ENCODE measurements around the gene PBX4. TPM values are rescaled to one million over a fixed set of nuclear protein-coding genes. Genes with fewer than 3 reads are reported as not detected.
"Not testable (repeated sequence)": the region's sequence is repeated elsewhere in the genome, so short reads cannot be mapped to it uniquely, and the experiment has no call there.

The PBX4 gene, protein sequence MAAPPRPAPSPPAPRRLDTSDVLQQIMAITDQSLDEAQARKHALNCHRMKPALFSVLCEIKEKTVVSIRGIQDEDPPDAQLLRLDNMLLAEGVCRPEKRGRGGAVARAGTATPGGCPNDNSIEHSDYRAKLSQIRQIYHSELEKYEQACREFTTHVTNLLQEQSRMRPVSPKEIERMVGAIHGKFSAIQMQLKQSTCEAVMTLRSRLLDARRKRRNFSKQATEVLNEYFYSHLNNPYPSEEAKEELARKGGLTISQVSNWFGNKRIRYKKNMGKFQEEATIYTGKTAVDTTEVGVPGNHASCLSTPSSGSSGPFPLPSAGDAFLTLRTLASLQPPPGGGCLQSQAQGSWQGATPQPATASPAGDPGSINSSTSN
- polyA plus RNA-seq = under 1 TPM in 2 of 3 donors, not detected in 1; 0.57 to 0.82 TPM

DNA sequence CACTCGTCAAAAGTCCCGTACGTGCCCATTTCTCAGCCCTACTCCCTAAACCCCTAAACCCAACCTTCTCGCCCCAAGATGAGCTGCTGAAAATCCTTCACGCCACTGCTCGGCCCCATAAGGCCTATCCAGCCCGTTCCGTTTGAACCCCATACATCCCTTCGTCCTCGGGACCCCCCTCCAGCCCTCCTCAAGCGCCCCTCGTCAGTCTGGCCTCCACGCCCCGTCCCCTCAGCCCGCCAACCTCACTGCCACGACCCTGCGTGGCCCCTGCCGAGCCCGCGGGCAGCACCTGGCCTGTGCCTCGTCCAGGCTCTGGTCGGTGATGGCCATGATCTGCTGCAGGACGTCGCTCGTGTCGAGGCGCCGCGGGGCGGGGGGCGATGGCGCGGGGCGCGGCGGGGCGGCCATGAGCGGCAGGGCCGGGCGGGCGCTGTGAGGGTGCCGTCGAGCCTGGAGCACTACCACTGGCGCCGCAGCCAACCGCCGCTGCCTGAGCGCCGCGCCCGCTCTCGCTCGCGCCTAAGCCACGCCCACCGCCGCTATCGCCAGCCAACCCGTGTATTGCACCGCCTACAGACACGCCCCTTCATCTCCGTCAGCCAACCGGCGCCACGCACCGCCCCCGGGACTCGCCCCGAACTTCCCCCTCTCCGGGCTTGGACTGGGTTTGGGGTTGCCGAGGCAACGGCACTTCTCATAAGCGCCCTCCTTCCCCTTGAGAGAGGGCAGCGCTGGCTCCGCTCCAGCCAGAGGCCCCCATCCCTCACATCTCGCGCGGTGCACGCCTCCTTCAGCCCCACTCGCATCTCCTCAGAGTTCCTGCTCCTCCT lies at the start of gene PBX4:
PBX4 (minus strand) TSS at position 469 of the 833 bp plus-strand sequence; CDS start at position 411, 58 bp downstream.
- no peaks in the 10 kb centered on the region for H3K9me3 Mint-ChIP-seq
- H3K27ac Mint-ChIP-seq = peak within 1 kb of the TSS; percentile 79 to 92 (median 87)
- peaks cover 2 to 19% (median 16%) of the 10 kb centered on the region in 3 donors for H3K27me3 Mint-ChIP-seq (ENCODE audit: low read depth in 3 of 3)
- peak; percentile 98 to 99 (median 98) for DNase-seq
- peak within 1 kb of the TSS; percentile 76 to 88 (median 81) for H3K4me3 Mint-ChIP-seq
- H3K36me3 Mint-ChIP-seq = peaks cover 0 to 4% (median 3%) of the 10 kb centered on the region in 3 donors
- H3K4me1 Mint-ChIP-seq = peaks cover 26 to 35% of the 10 kb centered on the region in 2 donors

DNA sequence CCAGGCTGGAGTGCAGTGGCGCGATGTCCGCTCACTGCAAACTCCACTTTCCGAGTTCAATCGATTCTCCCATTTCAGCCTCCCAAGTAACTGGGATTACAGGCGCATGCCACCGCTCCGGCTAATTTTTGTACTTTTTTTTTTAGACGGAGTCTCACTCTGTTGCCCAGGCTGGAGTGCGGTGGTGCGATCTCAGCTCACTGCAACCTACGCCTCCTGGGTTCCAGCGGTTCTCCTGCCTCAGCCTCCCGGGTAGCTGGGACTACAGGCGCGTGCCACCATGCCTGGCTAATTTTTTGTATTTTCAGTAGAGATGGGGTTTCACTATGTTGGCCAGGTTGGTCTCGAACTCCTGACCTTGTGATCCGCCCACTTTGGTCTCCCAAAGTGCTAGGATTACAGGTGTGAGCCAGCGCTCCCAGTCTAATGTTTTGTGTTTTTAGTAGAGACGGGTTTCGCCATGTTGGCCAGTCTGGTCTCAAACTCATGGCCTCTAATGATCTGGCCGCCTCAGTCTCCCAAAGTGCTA lies 47.0 kb upstream of the PBX4 start:
- not testable (repeated sequence) for H3K9me3 Mint-ChIP-seq, H3K36me3 Mint-ChIP-seq, DNase-seq
- Mint-ChIP-seq H3K4me1 (peaks cover 52 to 54% of the 10 kb centered on the region in 2 donors), H3K27me3 (ENCODE audit: low read depth in 3 of 3) (peaks cover 19 to 30% (median 20%) of the 10 kb centered on the region in 3 donors), H3K4me3 (peak overlapping the region; percentile 14 to 33 (median 27)), H3K27ac (peak overlapping the region in 3 of 6 donors; percentile 24 to 64 (median 53))

DNA sequence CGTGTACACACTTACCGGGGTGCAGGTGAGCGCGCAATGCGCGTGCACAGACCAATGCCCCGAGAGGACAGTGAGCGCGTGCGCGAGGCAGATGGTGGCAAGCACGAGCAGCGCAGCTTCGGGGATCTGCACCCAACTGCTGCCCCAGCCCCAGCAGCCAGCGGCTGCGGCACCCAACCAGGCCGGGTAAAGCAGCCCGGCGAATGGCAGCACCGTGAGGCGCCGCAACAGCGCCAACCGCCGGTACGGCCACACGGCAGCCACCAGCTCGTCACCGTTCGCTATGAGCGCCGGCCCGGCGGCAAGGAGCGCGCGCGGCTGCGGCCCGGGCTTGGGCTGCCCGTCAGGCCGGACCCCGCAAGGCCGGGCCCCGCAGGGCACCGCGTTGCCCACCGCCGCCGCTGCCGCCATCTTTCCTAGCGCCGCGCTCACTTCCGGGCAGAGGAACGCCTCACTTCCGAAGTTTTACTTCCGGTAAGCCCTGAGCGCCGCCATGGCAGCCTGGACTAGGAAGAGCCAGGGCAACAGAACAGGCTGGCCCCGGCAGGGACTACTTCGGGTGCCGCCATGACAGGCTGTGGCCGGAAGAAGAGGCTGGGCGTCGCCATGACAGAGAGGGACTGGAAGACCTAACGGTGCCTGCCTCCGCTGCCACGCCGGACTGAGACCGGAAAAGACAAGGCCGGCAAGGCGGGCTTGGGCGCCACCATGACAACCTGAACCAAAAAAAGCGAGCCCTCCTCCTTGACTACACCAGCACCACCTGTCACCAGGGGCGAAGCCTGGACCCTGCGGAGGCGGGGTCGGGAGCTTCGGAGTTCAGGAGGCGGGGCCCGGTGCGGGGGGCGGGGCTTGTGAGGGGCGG lies 45.0 kb upstream of the PBX4 start, which contains the start of gene ATP13A1:
ATP13A1 (minus strand) TSS at position 421 of the 865 bp plus-strand sequence; CDS start at position 411, 10 bp downstream.
- Mint-ChIP-seq H3K27ac (peak within 1 kb of the TSS; percentile 90 to 99 (median 96)), H3K4me3 (peak within 1 kb of the TSS; percentile 90 to 97 (median 93)), H3K36me3 (peaks cover 0 to 1% (median under 1%) of the 10 kb centered on the region in 3 donors), H3K4me1 (peaks cover 41 to 42% of the 10 kb centered on the region in 2 donors), H3K27me3 (ENCODE audit: low read depth in 3 of 3) (peaks cover 14 to 21% (median 16%) of the 10 kb centered on the region in 3 donors), H3K9me3 (peaks cover 0 to 3% (median 0%) of the 10 kb centered on the region in 6 donors)
- peak; percentile 97 to 98 (median 97) for DNase-seq

DNA sequence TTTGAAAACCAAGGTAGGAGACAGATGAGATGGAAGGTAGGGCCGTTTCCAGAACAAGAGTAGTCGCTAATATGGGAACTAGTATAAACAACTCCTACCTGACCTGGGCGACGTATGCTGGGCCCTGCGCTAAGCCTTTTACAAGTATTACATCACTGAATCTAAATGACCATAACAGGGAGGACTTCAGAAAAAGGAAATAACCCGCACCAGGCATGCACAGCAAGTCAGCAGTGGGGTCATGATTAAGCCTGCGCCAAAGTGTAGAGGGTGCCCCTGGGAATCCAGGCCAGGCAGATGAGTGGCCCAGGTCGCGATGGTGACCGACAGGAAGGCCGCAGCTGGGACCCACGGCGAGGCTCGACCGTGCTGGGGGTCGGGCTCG lies 44.4 kb upstream of the PBX4 start:
- peak overlapping the region; percentile 88 to 94 (median 90) for H3K4me3 Mint-ChIP-seq
- H3K27ac Mint-ChIP-seq = peak overlapping the region; percentile 87 to 96 (median 92)
- H3K36me3 Mint-ChIP-seq = peaks cover 0 to 6% (median 5%) of the 10 kb centered on the region in 3 donors
- H3K4me1 Mint-ChIP-seq = peaks cover 35 to 39% of the 10 kb centered on the region in 2 donors
- DNase-seq = no peak
- H3K9me3 Mint-ChIP-seq = no peaks in the 10 kb centered on the region
- H3K27me3 Mint-ChIP-seq (ENCODE audit: low read depth in 3 of 3) = peaks cover 9 to 15% (median 13%) of the 10 kb centered on the region in 3 donors

DNA sequence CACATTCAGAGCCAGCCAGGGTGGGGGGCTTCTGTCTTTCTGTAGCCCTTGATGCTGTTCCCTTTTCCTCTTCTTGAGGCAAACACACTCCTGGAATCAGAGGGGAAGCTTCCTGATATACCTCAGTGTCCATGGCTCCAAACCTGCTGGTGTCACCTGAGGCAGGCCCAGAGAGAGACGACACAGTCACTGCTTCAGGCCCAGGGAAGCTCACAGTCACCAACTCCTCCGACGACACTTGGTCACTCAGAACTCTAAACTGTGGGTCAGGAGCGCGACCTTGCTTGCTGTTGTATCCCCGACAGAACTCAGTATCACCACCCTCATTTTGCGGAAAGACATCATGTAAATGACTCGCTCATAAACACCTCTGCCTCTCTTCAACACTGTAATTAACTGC lies 43.9 kb upstream of the PBX4 start:
- Mint-ChIP-seq H3K36me3 (peaks cover 0 to 6% (median 5%) of the 10 kb centered on the region in 3 donors), H3K4me1 (peaks cover 30 to 34% of the 10 kb centered on the region in 2 donors), H3K4me3 (peak overlapping the region; percentile 88 to 94 (median 90)), H3K27me3 (ENCODE audit: low read depth in 3 of 3) (peaks cover 9 to 13% (median 13%) of the 10 kb centered on the region in 3 donors), H3K9me3 (no peaks in the 10 kb centered on the region), H3K27ac (peak overlapping the region; percentile 87 to 96 (median 92))
- no peak for DNase-seq

DNA sequence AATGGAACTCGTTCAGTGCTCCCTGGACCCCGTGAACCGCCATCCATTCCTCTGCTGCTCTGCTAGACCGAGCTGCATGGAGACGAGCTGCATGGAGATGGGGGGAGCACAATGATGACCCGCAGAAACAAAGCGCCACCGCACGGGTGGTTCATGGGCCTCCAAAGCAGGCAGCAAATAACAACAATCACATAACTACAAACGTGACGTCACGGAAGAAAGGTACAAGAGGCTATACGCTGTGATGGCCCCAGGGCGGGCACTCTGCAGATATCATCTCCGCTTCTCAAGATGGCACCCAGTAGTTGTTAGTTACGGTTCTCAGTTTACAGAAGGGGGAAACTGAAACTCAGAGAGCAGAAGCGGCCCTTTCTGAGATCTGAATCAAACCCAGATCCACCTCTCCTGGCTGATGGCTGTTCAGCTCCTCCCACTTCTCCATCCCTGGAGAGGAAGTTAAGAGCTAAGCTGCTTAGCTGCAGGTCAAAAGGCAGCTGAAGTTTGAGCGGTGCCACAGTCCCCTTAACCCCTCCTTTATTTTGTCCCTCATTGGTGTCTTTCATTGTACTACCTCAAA lies 43.3 kb upstream of the PBX4 start:
- H3K4me3 Mint-ChIP-seq = peak overlapping the region; percentile 88 to 94 (median 90)
- DNase-seq = no peak

DNA sequence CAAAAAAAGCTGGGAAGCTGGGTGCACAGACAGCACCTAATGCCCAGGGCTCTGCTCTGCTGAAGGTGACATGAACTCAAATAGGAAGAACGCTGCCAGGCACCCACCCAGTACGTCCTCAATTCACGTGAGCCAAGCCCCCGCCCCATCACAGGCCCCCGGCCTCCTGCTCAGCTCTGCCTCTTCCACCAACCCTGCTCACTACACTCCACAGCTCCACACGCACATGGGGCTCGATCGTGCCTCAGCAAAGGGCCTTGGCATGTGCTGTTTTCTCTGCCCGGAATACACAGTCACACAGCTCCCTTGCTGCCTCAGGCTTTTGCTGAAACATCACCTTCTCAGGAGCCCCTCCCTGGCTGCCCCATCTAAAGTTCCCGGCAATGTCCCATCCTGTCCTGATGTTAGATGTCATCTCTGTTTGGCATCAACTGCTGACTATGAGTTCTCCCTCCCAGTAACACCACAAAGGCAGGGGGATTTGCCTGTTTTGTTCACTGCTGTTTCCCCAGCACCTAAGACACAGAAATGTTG lies 42.7 kb upstream of the PBX4 start:
- no peaks in the 10 kb centered on the region for H3K9me3 Mint-ChIP-seq
- peaks cover 9 to 13% (median 9%) of the 10 kb centered on the region in 3 donors for H3K27me3 Mint-ChIP-seq (ENCODE audit: low read depth in 3 of 3)
- H3K36me3 Mint-ChIP-seq = peaks cover 0 to 6% (median 5%) of the 10 kb centered on the region in 3 donors
- peak overlapping the region in 4 of 6 donors; percentile 47 to 90 (median 54) for H3K27ac Mint-ChIP-seq
- no peak for DNase-seq
- peaks cover 26 to 34% of the 10 kb centered on the region in 2 donors for H3K4me1 Mint-ChIP-seq
- H3K4me3 Mint-ChIP-seq = peak overlapping the region; percentile 53 to 94 (median 90)

More for the DNA sequence above, 43.3 kb upstream of the PBX4 start:
- H3K4me1 Mint-ChIP-seq = peaks cover 28 to 34% of the 10 kb centered on the region in 2 donors
- H3K36me3 Mint-ChIP-seq = peaks cover 0 to 6% (median 5%) of the 10 kb centered on the region in 3 donors
- peak overlapping the region; percentile 18 to 96 (median 70) for H3K27ac Mint-ChIP-seq
- no peaks in the 10 kb centered on the region for H3K9me3 Mint-ChIP-seq
- peaks cover 9 to 13% (median 12%) of the 10 kb centered on the region in 3 donors for H3K27me3 Mint-ChIP-seq (ENCODE audit: low read depth in 3 of 3)

DNA sequence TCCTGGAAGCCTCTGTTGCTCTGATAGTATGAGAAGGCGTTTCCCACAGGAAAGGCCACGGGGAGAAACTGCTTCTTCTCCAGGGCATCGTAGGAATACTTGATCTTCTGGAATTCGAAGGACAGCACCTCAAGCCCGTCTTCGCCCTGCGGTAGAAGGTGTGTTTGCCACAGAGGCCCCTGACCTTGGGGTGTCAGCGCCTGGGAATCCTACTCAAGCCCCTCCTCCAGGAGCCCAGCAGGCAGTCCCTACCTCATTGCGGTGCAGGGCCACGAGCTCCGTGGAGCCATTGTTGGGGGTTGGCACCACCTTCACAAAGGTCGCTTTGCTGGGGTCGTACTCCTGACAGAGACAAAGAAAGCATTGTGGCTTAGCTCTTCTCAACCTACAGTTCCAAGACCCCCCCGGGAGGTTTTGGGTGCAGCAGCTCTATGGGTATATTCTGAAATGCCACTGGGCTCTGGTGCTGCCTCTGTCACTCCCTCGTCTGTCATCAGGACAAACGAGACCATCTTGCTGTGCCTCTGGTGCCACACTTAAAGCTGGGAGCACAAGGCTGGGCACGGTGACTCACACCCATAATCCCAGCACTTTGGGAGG lies 41.3 kb upstream of the PBX4 start:
- Mint-ChIP-seq H3K27ac (no peak overlapping the region), H3K27me3 (ENCODE audit: low read depth in 3 of 3) (peaks cover 9 to 13% (median 9%) of the 10 kb centered on the region in 3 donors), H3K36me3 (peaks cover 4 to 11% (median 9%) of the 10 kb centered on the region in 3 donors), H3K4me1 (peaks cover 26 to 34% of the 10 kb centered on the region in 2 donors), H3K9me3 (no peaks in the 10 kb centered on the region), H3K4me3 (no peak overlapping the region)
- no peak for DNase-seq

DNA sequence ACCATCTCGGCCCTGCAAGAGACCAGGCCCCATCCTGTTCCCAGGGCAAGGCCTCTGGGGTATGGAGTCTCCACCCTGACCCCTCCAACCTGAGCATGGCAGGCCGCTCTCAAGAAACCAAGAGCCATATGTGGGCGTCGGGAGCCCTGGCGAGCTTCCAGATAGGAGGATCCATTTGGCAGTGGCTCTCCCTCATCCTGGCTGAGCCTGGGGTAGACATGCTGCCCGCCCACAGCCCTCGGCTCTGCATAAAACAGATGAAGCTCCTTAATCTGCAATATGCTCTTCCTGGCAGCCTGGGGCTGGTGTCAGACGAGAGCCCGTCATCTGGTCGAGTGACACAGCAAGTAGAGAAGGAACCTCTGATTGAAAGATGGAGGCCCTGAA lies 38.9 kb upstream of the PBX4 start:
- Mint-ChIP-seq H3K9me3 (no peaks in the 10 kb centered on the region), H3K27me3 (ENCODE audit: low read depth in 3 of 3) (peaks cover 0 to 2% (median 2%) of the 10 kb centered on the region in 3 donors), H3K4me3 (no peak overlapping the region), H3K4me1 (peaks cover 14 to 20% of the 10 kb centered on the region in 2 donors), H3K36me3 (peaks cover 14 to 18% (median 17%) of the 10 kb centered on the region in 3 donors), H3K27ac (no peak overlapping the region)
- no peak for DNase-seq

DNA sequence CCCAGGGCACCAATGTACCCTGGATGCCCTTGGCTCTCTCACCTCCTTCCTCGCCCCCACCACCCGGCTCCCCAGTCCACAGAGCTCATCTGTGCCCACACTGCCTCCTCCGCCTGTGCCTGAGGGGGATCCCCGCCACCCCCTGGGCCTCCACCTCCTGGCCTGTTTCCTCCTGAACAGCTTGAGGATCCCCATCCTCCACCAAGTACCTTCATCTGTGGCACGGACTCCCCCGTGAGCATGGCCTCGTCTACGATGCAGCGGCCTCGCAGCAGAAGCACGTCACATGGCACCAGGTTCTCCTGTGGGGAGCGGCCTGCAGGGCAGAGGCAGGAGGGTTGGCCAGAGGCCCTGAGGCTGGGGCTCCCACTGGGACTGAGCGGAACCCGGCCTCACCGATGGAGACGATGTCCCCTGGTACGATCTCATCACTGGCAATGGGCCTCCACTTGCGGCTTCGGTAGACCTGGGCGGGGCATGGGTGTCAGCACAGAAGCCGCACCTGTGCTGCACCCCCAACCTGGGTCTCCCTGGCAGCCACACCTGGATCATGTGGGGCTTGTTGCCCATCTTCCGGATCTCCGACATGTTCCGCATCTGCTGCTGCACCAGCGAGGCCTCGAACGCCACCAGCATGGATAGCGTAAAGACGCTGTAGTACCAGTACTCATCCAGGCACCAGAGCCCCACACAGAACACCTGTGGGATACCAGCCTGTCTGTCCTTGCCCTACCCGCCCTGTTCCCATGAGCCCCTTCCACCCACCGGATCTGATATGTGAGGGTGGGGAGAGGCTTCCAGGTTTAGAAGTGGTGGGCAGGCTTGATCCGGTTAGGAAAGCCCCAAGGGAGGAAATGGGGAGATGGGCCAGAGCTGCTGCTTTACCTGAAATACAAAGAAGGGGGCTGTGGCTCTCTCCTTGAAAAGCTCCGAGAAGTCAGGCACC lies 38.2 kb upstream of the PBX4 start:
- no peak for DNase-seq
- peaks cover 0 to 2% (median 2%) of the 10 kb centered on the region in 3 donors for H3K27me3 Mint-ChIP-seq (ENCODE audit: low read depth in 3 of 3)
- H3K4me1 Mint-ChIP-seq = peaks cover 7 to 13% of the 10 kb centered on the region in 2 donors
- no peaks in the 10 kb centered on the region for H3K9me3 Mint-ChIP-seq
- H3K27ac Mint-ChIP-seq = peak overlapping the region in 1 of 6 donors; percentile 12
- H3K4me3 Mint-ChIP-seq = no peak overlapping the region
- H3K36me3 Mint-ChIP-seq = peaks cover 15 to 21% (median 18%) of the 10 kb centered on the region in 3 donors

Measured in immature natural killer cell (primary cell).